Omental fat pad (tissue), 4 donors: ENCODE data around the gene DOCK2. TPM values are rescaled to one million over a fixed set of nuclear protein-coding genes. Genes with fewer than 3 reads are reported as not detected.

ENCODE experiments used
- ATAC-seq: fragments of 150-250 bp; one replicate; pipeline ENCODE4 v1.9.1; 2016; ENCODE audit warnings: mild to moderate bottlenecking, moderate library complexity; ENCODE audit not compliant: low FRiP score
- DNase-seq: peaks from one replicate; pipeline ENCODE4 v3.0.0-alpha.2; 2019; ENCODE audit warnings: low spot score
- CTCF ChIP-seq, 3 donors: fragments of 450-650 bp; IDR thresholded peaks; one replicate each; pipeline ENCODE4 v1.5.1; 2016 to 2017; ENCODE audit warnings: antibody characterized with exemption in 3 of 3, mild to moderate bottlenecking in 3 of 3, moderate library complexity in 2 of 3
- total RNA-seq, 4 donors: library from RNA; depleted of rRNA; stranded (reverse); fragments of >200 nt; gene quantifications; one replicate each; pipeline ENCODE4 v1.1.0, GENCODE V29; 2016

DOCK2 gene
- total RNA-seq, 4 donors from 2014 or later, result 28.4 to 55.6 (median 41.3) TPM

- DNase-seq (no peak), ATAC-seq (no peak)
- no peak for TF ChIP-seq CTCF (IDR thresholded peaks at IDR 0.05)
Observed at GRCh38 chr5:169628892-169629291, 8.2 kb upstream of the DOCK2 start.

DNA sequence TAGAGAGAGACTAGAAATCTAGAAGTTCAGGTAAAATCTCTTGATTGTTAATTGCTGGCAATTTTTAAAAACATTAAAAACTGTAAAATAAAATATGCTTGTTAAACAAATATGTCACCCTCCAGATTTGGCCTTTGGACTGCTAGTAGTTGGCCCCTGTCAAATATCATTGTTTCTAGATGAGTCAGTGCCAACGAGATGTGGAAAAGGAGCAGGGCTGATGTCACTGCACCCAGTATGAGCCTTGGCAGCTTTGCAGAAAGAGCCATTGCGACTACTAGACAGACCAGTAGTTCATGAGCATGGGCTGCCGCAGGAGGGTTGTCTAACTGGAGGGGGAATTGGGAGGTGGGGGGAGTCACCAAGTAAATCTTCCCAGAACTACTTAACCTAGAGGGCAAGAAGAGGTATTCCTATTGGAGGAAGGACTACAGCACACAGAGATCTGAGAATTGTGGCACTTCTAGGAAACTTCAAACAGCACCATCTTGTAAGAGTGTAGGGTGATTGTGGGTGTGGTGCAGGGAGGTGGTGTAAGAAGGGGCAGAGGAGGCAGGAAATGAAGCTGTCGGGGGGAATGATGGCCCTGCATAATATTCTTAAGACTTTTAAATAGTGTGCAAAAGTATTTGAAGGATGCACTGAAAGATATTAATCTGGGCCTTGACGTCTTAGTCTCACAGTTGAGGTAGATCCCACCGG lies 7.1 kb upstream of the DOCK2 start:
- DNase-seq (no peak), ATAC-seq (no peak)
- TF ChIP-seq CTCF (IDR thresholded peaks at IDR 0.05), result no peak

DNA sequence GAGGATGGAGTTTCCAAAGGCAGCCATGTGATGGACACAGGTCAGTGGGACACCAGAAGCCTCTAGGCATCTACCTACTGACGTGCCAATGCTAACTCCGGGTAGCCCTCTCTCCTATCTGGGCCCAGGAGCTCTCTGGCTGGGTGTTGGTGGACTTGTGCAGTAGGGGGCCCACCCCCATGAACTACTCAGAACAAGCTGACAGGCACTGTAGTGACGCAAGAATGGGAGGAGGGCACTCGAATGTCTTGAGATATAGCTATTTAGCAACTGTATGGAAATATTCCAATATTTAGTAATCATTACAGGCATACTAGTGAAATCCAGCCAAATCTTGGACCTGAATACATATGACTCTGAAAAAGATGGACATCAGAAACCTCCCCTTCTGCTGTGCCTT lies 5.7 kb upstream of the DOCK2 start:
- ATAC-seq (peak; percentile 88), DNase-seq (no peak)
- TF ChIP-seq CTCF (IDR thresholded peaks at IDR 0.05), result no peak

GRCh38 chr5:169632946-169633345 lies 4.1 kb upstream of the DOCK2 start:
- TF ChIP-seq CTCF (IDR thresholded peaks at IDR 0.05), result no peak
- DNase-seq, result no peak
- ATAC-seq, result no peak

DNA sequence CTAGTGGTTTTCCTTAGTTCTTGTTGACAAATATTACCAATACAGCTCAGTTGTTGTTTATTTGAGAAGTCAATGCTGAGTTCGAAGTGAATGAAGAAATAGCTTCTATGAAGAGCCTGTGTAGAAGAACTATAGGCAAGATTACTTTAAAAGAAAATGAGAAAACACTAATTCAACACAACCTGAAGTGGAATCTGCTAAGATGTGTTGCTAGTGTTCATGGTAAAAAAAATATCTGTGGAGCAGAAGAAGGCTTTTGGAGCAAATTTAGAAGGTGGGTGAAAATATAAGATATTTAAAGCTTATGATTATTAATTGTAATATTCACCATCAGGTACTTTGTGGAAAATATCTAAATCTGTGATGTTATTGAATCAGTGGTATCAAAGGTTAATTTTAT lies 2.5 kb upstream of the DOCK2 start:
- no peak for ATAC-seq
- DNase-seq, result no peak
- no peak for TF ChIP-seq CTCF (IDR thresholded peaks at IDR 0.05)

- DNase-seq (no peak), ATAC-seq (no peak)
- no peak for TF ChIP-seq CTCF (IDR thresholded peaks at IDR 0.05)
Observed at GRCh38 chr5:169635936-169636335, 1.1 kb upstream of the DOCK2 start.

DNA sequence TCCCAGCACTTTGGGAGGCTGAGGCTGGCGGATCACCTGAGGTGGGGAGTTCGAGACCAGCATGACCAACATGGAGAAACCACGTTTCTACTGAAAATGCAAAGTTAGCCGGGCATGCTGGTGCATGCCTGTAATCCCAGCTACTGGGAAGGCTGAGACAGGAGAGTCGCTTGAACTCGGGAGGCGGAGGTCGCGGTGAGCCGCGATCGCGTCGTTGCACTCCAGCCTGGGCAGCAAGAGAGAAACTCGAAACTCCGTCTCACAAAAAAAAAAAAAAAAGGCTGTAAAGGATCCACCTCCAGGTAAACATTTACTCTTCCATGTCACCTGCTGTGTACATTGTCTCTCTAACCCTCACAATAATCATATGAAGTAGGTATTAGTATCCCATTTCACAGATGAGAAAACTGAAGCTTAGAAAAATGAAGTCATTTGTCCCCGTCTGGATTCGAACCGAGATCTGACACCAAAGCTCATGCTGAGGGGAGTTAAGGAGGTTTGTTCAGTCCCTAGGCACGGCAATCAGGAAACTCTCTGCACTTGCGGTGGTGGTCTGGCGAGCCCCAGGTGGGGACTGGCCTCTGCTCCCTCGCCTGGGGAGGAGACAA lies 494 bp upstream of the DOCK2 start:
- ATAC-seq (peak; percentile 26), DNase-seq (no peak)
- TF ChIP-seq CTCF (IDR thresholded peaks at IDR 0.05), result no peak
